Measurements from ENCODE around the gene PILRA. TPM values are rescaled to one million over a fixed set of nuclear protein-coding genes. Genes with fewer than 3 reads are reported as not detected.

PILRA gene
- total RNA-seq, 1 experiment from 2014 or later = 3.2 TPM

DNA sequence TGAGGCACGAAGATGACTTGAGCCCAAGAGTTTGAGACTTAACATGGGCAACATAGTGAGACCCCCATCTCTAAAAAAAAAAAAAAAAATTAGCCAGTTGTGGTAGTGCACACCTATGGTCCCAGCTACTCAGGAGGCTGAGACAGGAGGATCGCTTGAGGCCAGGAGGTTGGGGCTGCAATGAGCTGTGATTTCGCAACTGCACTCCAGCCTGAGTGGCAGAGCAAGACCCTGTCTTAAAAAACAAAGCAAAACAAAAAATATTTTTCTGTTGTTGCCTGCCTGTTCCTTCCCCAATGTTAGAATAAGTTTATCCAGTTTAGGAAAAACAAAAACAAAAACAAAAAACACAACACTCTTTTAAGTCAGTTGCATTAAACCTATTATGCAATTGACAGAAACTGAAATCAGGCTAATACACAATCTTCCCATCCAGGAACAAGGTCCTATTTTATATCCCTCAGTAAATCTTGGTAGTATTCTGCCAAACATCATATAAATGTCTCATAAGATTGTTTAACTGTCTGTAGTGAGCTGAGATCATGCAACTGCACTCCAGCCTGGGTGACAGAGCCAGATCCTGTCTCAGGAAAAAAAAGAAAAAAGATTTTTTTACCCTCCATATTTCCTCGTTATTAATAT, 4.9 kb downstream of the PILRA start:
- no peak overlapping the region for H4K91ac ChIP-seq (ENCODE audit: insufficient read length, low read depth, low read length)
- no peak overlapping the region for H4K5ac ChIP-seq (ENCODE audit: insufficient read length, low read depth, low read length)
- no peak overlapping the region for H3T11ph ChIP-seq (ENCODE audit: low read length)
- H2BK15ac ChIP-seq (ENCODE audit: low read depth, low read length) = no peak overlapping the region
- H3K56ac ChIP-seq (ENCODE audit: insufficient read length, low read depth, low read length) = no peak overlapping the region
- Mint-ChIP-seq H3K9me3 (no peaks in the 10 kb centered on the region), H3K4me3 (no peak overlapping the region), H3K27ac (no peak overlapping the region), H3K4me1 (peaks cover 10 to 20% of the 10 kb centered on the region in 2 experiments), H3K36me3 (ENCODE audit: insufficient read depth in 1 of 3, low read depth in 3 of 3) (peaks cover 0 to 5% (median 3%) of the 10 kb centered on the region in 3 experiments; a peak in 3 of 7 replicates), H3K27me3 (ENCODE audit: low read depth) (peaks cover 6% of the 10 kb centered on the region; the same call in 1 of the 2 replicates)
- no peak overlapping the region for H3K27ac ChIP-seq (ENCODE audit: insufficient read length, low read depth, low read length)
- no peak overlapping the region for H4K8ac ChIP-seq (replicated peaks; ENCODE audit: insufficient read length, low read depth, low read length)
- H2BK5ac ChIP-seq (ENCODE audit: insufficient read length, low read length) = no peak overlapping the region
- H3K9me3 ChIP-seq (ENCODE audit: control insufficient read depth, low read depth, low read length) = no peaks in the 10 kb centered on the region
- no peak overlapping the region for H3K14ac ChIP-seq (ENCODE audit: insufficient read depth, low read length)
- no peak overlapping the region for H3K9ac ChIP-seq (ENCODE audit: extremely low read depth, insufficient read length, low read length)
- H3K27me3 ChIP-seq (ENCODE audit: insufficient read depth, low read length) = no peaks in the 10 kb centered on the region; the same call in 1 of the 2 replicates
- H3K79me1 ChIP-seq (ENCODE audit: insufficient read depth, low read depth, low read length, poor library complexity, severe bottlenecking) = no peaks in the 10 kb centered on the region
- TF ChIP-seq, protein P1, sequence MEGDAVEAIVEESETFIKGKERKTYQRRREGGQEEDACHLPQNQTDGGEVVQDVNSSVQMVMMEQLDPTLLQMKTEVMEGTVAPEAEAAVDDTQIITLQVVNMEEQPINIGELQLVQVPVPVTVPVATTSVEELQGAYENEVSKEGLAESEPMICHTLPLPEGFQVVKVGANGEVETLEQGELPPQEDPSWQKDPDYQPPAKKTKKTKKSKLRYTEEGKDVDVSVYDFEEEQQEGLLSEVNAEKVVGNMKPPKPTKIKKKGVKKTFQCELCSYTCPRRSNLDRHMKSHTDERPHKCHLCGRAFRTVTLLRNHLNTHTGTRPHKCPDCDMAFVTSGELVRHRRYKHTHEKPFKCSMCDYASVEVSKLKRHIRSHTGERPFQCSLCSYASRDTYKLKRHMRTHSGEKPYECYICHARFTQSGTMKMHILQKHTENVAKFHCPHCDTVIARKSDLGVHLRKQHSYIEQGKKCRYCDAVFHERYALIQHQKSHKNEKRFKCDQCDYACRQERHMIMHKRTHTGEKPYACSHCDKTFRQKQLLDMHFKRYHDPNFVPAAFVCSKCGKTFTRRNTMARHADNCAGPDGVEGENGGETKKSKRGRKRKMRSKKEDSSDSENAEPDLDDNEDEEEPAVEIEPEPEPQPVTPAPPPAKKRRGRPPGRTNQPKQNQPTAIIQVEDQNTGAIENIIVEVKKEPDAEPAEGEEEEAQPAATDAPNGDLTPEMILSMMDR (conservative IDR thresholded peaks at IDR 0.05) = no peak
- no peak overlapping the region for H2AFZ ChIP-seq (ENCODE audit: low read length)
- no peak overlapping the region for H2AK5ac ChIP-seq (ENCODE audit: insufficient read length, low read length)
- H3K23ac ChIP-seq (ENCODE audit: insufficient read length, low read depth, low read length) = no peak overlapping the region
- H3K4ac ChIP-seq (ENCODE audit: low read depth, low read length) = no peak overlapping the region
- no peak for DNase-seq
- H2BK120ac ChIP-seq (ENCODE audit: low read depth, low read length, poor library complexity, severe bottlenecking) = no peak overlapping the region
- no peak overlapping the region for H2BK12ac ChIP-seq (ENCODE audit: insufficient read length, low read depth, low read length)
- H3K18ac ChIP-seq (ENCODE audit: insufficient read length, low read depth, low read length) = no peak overlapping the region
- H2BK20ac ChIP-seq (ENCODE audit: low read depth, low read length, poor library complexity, severe bottlenecking) = no peak overlapping the region
- no CpG with 5 or more reads among the region's 4 CpGs for WGBS (ENCODE audit: extremely low coverage, insufficient read length, low lambda C conversion rate)
- no peak overlapping the region for H3K4me2 ChIP-seq (ENCODE audit: insufficient read depth, insufficient read length, low read length)
- no peaks in the 10 kb centered on the region for H3K4me1 ChIP-seq (ENCODE audit: insufficient read depth, low read length)
- H3K23me2 ChIP-seq (ENCODE audit: insufficient read length, low read depth, low read length, poor library complexity, severe bottlenecking) = no peaks in the 10 kb centered on the region
- H3K79me2 ChIP-seq (ENCODE audit: insufficient read depth, low read length) = no peaks in the 10 kb centered on the region
- H4K20me1 ChIP-seq (ENCODE audit: control insufficient read depth, insufficient read depth, insufficient read length) = no peaks in the 10 kb centered on the region

Data from H9 (cell line).